Activated T-cell treated with anti-CD3 and anti-CD28 coated beads, Interleukin-2, amount 50 U/mL, for 72 hours (primary cell): Measurements from ENCODE around the gene FHIT. TPM values are rescaled to one million over a fixed set of nuclear protein-coding genes. Genes with fewer than 3 reads are reported as not detected.

Source experiments
- ATAC-seq, 2 donors: fragments of 150-1000 bp; cut with Tn5 transposase; replicated peaks in 1 of 2; 2 replicates each; pipeline ENCODE4 v1.10.0; 2021; ENCODE audit warnings: moderate library complexity in 2 of 2, mild to moderate bottlenecking in 1 of 2
- DNase-seq, 2 donors: peaks; one replicate each; pipeline ENCODE4 v3.0.0; 2021 to 2022; ENCODE audit warnings: mixed read lengths in 1 of 2
- H3K27ac Mint-ChIP-seq: one replicate; pipeline ENCODE4 v1.8.0; 2022; ENCODE audit warnings: mild to moderate bottlenecking, moderate library complexity, mixed read lengths
- H3K27me3 Mint-ChIP-seq: one replicate; pipeline ENCODE4 v1.8.0; 2022; ENCODE audit warnings: low read depth, mixed read lengths
- H3K36me3 Mint-ChIP-seq, 2 donors: one replicate each; pipeline ENCODE4 v1.8.0; 2022; ENCODE audit warnings: mixed read lengths in 2 of 2, mild to moderate bottlenecking in 1 of 2; ENCODE audit not compliant: insufficient read depth in 2 of 2
- H3K4me1 Mint-ChIP-seq: one replicate; pipeline ENCODE4 v1.8.0; 2022; ENCODE audit warnings: low read depth, mixed read lengths
- H3K4me3 Mint-ChIP-seq, 2 donors: one replicate each; pipeline ENCODE4 v1.8.0; 2022; ENCODE audit warnings: mild to moderate bottlenecking in 2 of 2, mixed read lengths in 2 of 2, moderate library complexity in 2 of 2
- H3K9me3 Mint-ChIP-seq, 2 donors: one replicate each; pipeline ENCODE4 v1.8.0; 2022; ENCODE audit warnings: mixed read lengths in 2 of 2
- total RNA-seq, 2 donors: library from RNA; stranded (reverse); gene quantifications; one replicate each; pipeline ENCODE4 v1.2.3, GENCODE V29; 2022

The FHIT gene
- 10 to 100 TPM; 48.2 to 54.9 TPM for total RNA-seq

DNA sequence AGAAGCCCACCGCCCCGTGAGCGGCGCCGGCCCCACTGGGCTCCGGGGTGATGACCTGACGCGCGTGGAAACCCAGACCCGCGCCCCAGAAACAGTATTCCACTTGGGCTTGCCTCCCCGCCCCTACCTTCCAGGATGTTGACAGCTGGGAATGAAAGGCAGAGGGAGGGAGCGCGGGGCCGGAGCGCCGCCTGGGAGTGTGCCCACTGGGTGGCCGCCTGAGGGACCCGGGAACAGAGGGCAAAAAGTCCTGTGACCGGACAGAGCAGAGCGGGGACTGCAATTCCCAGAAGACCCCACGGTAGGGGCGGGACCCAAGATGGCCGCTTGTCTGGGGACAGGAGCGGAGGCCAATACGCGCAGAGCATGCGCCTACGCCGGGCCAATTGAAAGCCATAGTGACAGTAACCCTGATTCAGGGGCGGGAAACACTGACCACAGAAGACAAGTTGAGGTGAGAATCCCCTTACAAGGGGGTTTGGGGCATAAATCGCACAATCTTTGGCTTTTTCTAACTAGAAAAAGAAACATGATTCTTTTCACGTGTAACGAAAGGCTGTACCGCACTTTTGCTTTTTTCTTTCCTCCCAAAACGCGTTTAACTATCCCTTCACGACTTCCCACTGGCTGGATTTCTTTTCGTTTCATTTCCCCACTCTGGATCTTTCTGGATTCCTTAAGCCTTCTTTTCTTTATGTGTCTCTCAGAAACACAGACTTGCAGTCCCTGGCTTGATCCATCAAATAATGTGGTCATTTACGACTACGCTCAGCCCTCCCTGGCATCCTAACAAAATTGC lies at the start of gene FHIT:
Gene FHIT (minus strand): TSS at position 279 of the 799 bp plus-strand sequence.
- H3K9me3 Mint-ChIP-seq: no peaks in the 10 kb centered on the region
- peak; percentile 93 to 95 for ATAC-seq

GRCh38 chr3:61300786-61301185 lies 49.5 kb upstream of the FHIT start:
- H3K27me3 Mint-ChIP-seq: no peaks in the 10 kb centered on the region
- no peak for DNase-seq
- H3K27ac Mint-ChIP-seq: no peak overlapping the region
- no peak for ATAC-seq
- peaks cover 0 to under 1% of the 10 kb centered on the region in 2 donors for H3K9me3 Mint-ChIP-seq
- no peaks in the 10 kb centered on the region for H3K36me3 Mint-ChIP-seq
- H3K4me1 Mint-ChIP-seq: no peaks in the 10 kb centered on the region
- no peak overlapping the region for H3K4me3 Mint-ChIP-seq

More for the DNA sequence above, at the start of gene FHIT:
- H3K4me1 Mint-ChIP-seq: peaks cover 24% of the 10 kb centered on the region
- DNase-seq: peak; percentile 93 to 95
- peak within 1 kb of the TSS; percentile 79 to 100 for H3K4me3 Mint-ChIP-seq
- H3K27ac Mint-ChIP-seq: peak within 1 kb of the TSS; percentile 98
- no peaks in the 10 kb centered on the region for H3K27me3 Mint-ChIP-seq
- peaks cover 0 to 2% of the 10 kb centered on the region in 2 donors for H3K36me3 Mint-ChIP-seq

DNA sequence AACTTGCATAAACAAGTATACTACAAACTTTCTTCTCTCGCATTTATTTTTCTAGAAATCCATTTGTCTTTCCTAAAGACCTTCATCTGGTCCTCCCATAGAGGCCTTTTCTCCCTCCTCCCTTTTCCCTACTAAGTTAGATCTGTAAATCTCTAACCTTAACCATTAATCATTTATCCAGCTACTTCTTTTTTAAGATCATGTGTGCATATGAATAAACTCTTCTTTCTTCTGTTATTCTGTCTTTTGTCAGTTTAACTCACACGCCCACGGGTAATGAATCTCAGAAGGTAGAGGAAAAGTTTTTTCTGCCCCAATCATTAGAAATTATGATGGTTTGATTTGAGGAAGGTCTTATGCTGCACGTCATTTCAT lies 48.7 kb upstream of the FHIT start:
- Mint-ChIP-seq H3K27me3 (no peaks in the 10 kb centered on the region), H3K4me1 (no peaks in the 10 kb centered on the region), H3K36me3 (no peaks in the 10 kb centered on the region), H3K9me3 (no peaks in the 10 kb centered on the region), H3K27ac (no peak overlapping the region), H3K4me3 (no peak overlapping the region)
- no peak for DNase-seq
- ATAC-seq: no peak

- peaks cover under 1% of the 10 kb centered on the region for H3K27me3 Mint-ChIP-seq
Observed at GRCh38 chr3:61299343-61300005, 48.2 kb upstream of the FHIT start.

GRCh38 chr3:61297821-61298220 lies 46.6 kb upstream of the FHIT start:
- Mint-ChIP-seq H3K4me1 (no peaks in the 10 kb centered on the region), H3K9me3 (no peaks in the 10 kb centered on the region), H3K27me3 (peaks cover 5% of the 10 kb centered on the region), H3K4me3 (no peak overlapping the region), H3K27ac (no peak overlapping the region), H3K36me3 (no peaks in the 10 kb centered on the region)
- DNase-seq: no peak
- no peak for ATAC-seq

More at GRCh38 chr3:61299343-61300005, 48.2 kb upstream of the FHIT start:
- Mint-ChIP-seq H3K27ac (no peak overlapping the region), H3K4me3 (no peak overlapping the region), H3K36me3 (no peaks in the 10 kb centered on the region), H3K9me3 (no peaks in the 10 kb centered on the region), H3K4me1 (no peaks in the 10 kb centered on the region)
- DNase-seq (no peak), ATAC-seq (no peak)

GRCh38 chr3:61288446-61288845 lies 37.2 kb upstream of the FHIT start:
- H3K27me3 Mint-ChIP-seq: peaks cover 16% of the 10 kb centered on the region
- H3K36me3 Mint-ChIP-seq: no peaks in the 10 kb centered on the region
- no peak overlapping the region for H3K27ac Mint-ChIP-seq
- DNase-seq (no peak), ATAC-seq (no peak)
- H3K9me3 Mint-ChIP-seq: no peaks in the 10 kb centered on the region
- no peaks in the 10 kb centered on the region for H3K4me1 Mint-ChIP-seq
- H3K4me3 Mint-ChIP-seq: no peak overlapping the region

GRCh38 chr3:61283876-61284275 lies 32.6 kb upstream of the FHIT start:
- Mint-ChIP-seq H3K9me3 (no peaks in the 10 kb centered on the region), H3K27ac (no peak overlapping the region), H3K4me3 (no peak overlapping the region), H3K36me3 (no peaks in the 10 kb centered on the region), H3K4me1 (no peaks in the 10 kb centered on the region), H3K27me3 (peaks cover 10% of the 10 kb centered on the region)
- no peak for DNase-seq
- no peak for ATAC-seq

DNA sequence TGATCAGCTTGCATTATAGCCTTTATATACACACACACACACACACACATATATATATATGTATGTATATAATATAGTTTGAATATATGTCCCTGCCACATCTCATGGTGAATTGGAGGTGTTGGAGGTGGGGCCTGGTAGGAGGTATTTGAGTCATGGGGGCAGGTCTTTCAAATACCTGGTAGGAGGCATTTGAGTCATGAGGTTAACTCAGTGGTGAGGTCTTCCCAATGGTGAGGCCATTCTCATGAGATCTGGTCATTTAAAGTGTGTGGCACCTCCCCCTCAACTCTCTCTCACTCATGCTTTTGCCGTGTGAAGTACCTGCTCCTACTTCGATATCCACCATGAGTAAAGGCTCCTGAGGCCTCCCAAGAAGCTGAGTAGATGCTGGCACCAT lies 27.5 kb upstream of the FHIT start:
- ATAC-seq (peak; percentile 32 to 64), DNase-seq (peak in 1 of 2 donors; percentile 5)
- H3K27me3 Mint-ChIP-seq: no peaks in the 10 kb centered on the region
- no peak overlapping the region for H3K27ac Mint-ChIP-seq
- no peak overlapping the region for H3K4me3 Mint-ChIP-seq
- no peaks in the 10 kb centered on the region for H3K9me3 Mint-ChIP-seq
- H3K36me3 Mint-ChIP-seq: no peaks in the 10 kb centered on the region
- H3K4me1 Mint-ChIP-seq: no peaks in the 10 kb centered on the region

DNA sequence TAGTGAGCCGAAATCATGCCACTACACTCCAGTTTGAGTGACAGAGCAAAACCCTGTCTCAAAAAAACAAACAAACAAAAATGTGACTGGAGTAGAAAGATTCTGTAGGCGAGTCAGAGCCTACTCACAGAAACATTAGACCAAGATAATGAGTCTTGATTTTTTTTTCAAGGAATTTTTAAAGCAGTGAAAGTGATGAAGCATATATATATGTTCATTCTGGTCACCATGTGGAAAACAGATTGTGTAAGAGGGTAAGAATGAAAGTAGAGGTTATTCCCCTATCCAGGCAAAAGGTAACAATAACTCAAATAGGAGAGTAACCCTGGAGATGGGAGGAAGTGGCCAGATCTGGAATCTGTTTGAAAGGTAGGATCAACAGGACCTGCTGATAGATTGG lies 26.2 kb upstream of the FHIT start:
- H3K4me1 Mint-ChIP-seq: no peaks in the 10 kb centered on the region
- DNase-seq (no peak), ATAC-seq (no peak)
- H3K9me3 Mint-ChIP-seq: no peaks in the 10 kb centered on the region
- H3K27ac Mint-ChIP-seq: peak overlapping the region; percentile 21
- H3K4me3 Mint-ChIP-seq: no peak overlapping the region
- H3K27me3 Mint-ChIP-seq: peaks cover 9% of the 10 kb centered on the region
- H3K36me3 Mint-ChIP-seq: no peaks in the 10 kb centered on the region

- Mint-ChIP-seq H3K9me3 (peaks cover 0 to 2% of the 10 kb centered on the region in 2 donors), H3K4me3 (no peak overlapping the region), H3K27ac (no peak overlapping the region), H3K27me3 (peaks cover 15% of the 10 kb centered on the region), H3K36me3 (no peaks in the 10 kb centered on the region), H3K4me1 (no peaks in the 10 kb centered on the region)
- ATAC-seq: no peak
- DNase-seq: no peak
Observed at GRCh38 chr3:61269435-61269834, 18.2 kb upstream of the FHIT start.

GRCh38 chr3:61268644-61269043 lies 17.4 kb upstream of the FHIT start:
- no peaks in the 10 kb centered on the region for H3K4me1 Mint-ChIP-seq
- H3K9me3 Mint-ChIP-seq: peaks cover 0 to 2% of the 10 kb centered on the region in 2 donors
- H3K27me3 Mint-ChIP-seq: peaks cover 15% of the 10 kb centered on the region
- no peak for DNase-seq
- H3K27ac Mint-ChIP-seq: no peak overlapping the region
- no peak for ATAC-seq
- no peaks in the 10 kb centered on the region for H3K36me3 Mint-ChIP-seq
- H3K4me3 Mint-ChIP-seq: no peak overlapping the region

- Mint-ChIP-seq H3K9me3 (peaks cover 9 to 12% of the 10 kb centered on the region in 2 donors), H3K4me3 (no peak overlapping the region), H3K36me3 (peaks cover 7% of the 10 kb centered on the region in 2 donors), H3K4me1 (no peaks in the 10 kb centered on the region), H3K27ac (no peak overlapping the region), H3K27me3 (peaks cover 22% of the 10 kb centered on the region)
- DNase-seq: no peak
- no peak for ATAC-seq
Observed at GRCh38 chr3:61264281-61264680, 13.0 kb upstream of the FHIT start.

DNA sequence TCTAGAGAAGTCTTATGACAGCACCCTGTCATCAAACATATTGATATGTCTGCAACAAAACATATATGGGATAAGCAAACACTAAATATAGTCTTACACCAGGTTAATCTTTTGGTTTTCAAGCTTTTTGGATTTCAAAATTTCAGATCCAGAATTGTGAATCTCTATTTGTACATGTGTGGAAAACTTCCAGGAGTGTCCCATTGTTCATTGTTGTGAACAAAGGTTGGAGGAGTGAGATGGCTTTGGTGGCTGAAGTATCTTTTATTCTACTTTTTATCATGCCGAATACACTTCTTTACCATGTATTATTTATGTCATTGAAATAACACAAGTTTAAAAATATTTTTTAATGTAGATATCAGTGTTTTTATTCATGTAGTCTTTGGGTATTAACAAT lies 5.9 kb upstream of the FHIT start:
- DNase-seq (no peak), ATAC-seq (no peak)
- Mint-ChIP-seq H3K27ac (no peak overlapping the region), H3K4me3 (no peak overlapping the region), H3K4me1 (peaks cover 7% of the 10 kb centered on the region), H3K27me3 (peaks cover 15% of the 10 kb centered on the region), H3K36me3 (peaks cover 7% of the 10 kb centered on the region in 2 donors), H3K9me3 (peaks cover 6 to 10% of the 10 kb centered on the region in 2 donors)
